Stomach smooth muscle (tissue), 2 donors: ENCODE measurements around the gene RAB25.
A peak's percentile ranks its signal among the peaks of the same experiment; 100 is the strongest.

Source experiments
- H3K27ac ChIP-seq: one replicate; pipeline ENCODE4 v1.7.0; 2013; ENCODE audit warnings: mild to moderate bottlenecking, low read length, inconsistent platforms
- H3K27me3 ChIP-seq, 2 donors: one replicate each; pipeline ENCODE4 v1.7.0; 2013; ENCODE audit warnings: low read length in 2 of 2; ENCODE audit not compliant: insufficient read depth in 2 of 2, control insufficient read depth in 1 of 2
- H3K36me3 ChIP-seq, 2 donors: one replicate each; pipeline ENCODE4 v1.7.0; 2013; ENCODE audit warnings: low read length in 2 of 2; ENCODE audit not compliant: control insufficient read depth in 2 of 2, insufficient read depth in 2 of 2
- H3K4me1 ChIP-seq: one replicate; pipeline ENCODE4 v1.7.0; 2013; ENCODE audit warnings: low read length; ENCODE audit not compliant: control insufficient read depth, insufficient read depth
- H3K4me3 ChIP-seq, 2 donors: one replicate each; pipeline ENCODE4 v1.7.0; 2013; ENCODE audit warnings: low read length in 2 of 2
- H3K9ac ChIP-seq, 2 donors: one replicate each; pipeline ENCODE4 v1.7.0; 2013; ENCODE audit warnings: low read length in 2 of 2, mild to moderate bottlenecking in 1 of 2
- H3K9me3 ChIP-seq, 2 donors: one replicate each; pipeline ENCODE4 v1.7.0; 2013; ENCODE audit warnings: low read length in 2 of 2; ENCODE audit not compliant: control insufficient read depth in 2 of 2
- donor health status: healthy.
- donor health status: Pancreatic carcinoma.

The RAB25 gene

DNA sequence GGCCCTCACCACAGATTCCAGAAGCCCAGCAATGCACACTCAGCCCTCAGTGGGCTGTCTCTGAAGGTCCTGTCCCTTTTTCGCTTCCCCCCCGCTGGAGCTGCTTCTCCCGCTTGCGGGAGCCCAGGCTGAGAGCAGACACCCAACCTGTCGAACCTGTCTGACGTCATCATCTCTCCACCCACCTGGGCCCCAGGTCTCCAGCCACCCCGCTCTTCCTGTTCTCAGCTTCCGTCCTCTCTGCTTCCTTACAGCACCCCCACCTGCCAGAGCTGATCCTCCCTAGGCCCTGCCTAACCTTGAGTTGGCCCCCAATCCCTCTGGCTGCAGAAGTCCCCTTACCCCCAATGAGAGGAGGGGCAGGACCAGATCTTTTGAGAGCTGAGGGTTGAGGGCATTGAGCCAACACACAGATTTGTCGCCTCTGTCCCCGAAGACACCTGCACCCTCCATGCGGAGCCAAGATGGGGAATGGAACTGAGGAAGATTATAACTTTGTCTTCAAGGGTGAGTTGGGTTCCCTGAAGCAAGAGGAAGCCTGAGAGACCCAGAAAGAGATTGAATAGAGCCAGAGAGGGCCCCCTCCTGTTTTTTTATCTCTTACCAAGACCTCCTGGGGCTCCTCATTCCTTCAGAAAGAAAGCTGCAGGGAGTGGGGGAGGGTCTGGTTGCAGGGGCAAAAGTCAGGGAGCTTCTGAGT lies at the start of gene RAB25:
Gene RAB25 (plus strand): TSS at position 224 of the 700 bp plus-strand sequence. CDS start 241 bp downstream, at position 465.
- H3K4me3 ChIP-seq, result no peak within 1 kb of the TSS
- no peaks in the 10 kb centered on the region for H3K27me3 ChIP-seq
- H3K4me1 ChIP-seq, result peaks cover 2% of the 10 kb centered on the region
- no peak within 1 kb of the TSS for H3K27ac ChIP-seq
- no peaks in the 10 kb centered on the region for H3K9me3 ChIP-seq
- H3K9ac ChIP-seq, result no peak within 1 kb of the TSS
- H3K36me3 ChIP-seq, result peaks cover 2 to 6% of the 10 kb centered on the region in 2 donors

DNA sequence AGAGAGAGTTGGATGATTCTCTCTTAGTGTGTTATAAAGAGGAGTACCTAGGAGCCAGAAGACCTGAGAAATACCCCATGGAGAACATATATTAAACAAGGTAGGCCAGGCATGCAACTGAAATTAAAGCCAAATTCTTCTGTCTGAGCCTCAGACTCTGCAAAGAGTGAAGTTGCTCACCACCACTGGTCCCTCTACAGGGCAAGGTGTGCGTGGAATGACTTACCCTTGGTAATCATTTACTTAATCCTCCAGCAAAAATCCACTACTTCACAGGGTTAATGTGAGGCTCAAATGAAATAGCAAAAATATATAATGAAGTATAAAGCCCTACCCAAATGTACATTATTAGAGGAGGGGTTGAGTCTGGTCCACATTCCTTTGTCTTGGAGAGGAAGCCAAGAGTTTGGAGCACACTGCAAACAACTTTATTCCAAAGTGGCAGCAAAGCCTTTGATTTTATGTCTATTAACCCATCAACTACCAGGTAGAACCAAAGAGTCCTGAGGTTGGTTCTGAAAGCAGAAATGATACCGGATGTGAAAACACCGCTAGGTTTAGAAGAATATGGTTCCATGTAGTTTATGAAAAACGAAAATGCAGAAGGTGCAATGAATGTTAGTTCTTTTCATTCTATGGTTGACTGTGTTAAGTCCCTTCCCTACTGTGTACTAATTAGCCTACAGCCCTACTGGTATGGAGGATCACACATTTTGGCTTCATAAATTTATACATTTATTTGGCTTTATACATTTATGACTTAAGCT lies 48.7 kb upstream of the RAB25 start:
- Histone ChIP-seq H3K27me3 (no peaks in the 10 kb centered on the region), H3K9ac (no peak overlapping the region), H3K27ac (no peak overlapping the region), H3K4me1 (no peaks in the 10 kb centered on the region), H3K4me3 (no peak overlapping the region), H3K36me3 (peaks cover 31 to 48% of the 10 kb centered on the region in 2 donors), H3K9me3 (no peaks in the 10 kb centered on the region)

DNA sequence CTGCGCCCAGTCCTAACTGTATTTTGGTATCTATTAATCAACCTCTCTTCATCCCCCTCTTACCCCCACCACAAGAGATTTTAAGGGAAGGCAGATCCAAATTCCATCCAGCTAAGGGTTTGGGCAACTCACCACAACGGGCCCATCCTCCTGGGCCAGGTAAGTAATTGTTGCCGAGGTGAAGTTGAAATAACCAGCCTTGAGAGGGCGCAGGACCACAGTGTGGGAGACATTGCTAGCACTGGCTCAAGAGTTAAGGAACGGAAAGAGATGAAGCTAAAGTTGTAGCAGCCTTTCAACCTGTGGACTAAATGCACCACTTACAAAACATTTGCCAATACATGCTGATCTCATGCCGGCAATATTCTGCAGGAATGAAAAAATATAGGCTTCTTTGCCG lies 46.1 kb upstream of the RAB25 start:
- Histone ChIP-seq H3K36me3 (peaks cover 26 to 43% of the 10 kb centered on the region in 2 donors), H3K4me1 (peaks cover under 1% of the 10 kb centered on the region), H3K9ac (no peak overlapping the region), H3K4me3 (no peak overlapping the region), H3K27me3 (no peaks in the 10 kb centered on the region), H3K27ac (no peak overlapping the region), H3K9me3 (no peaks in the 10 kb centered on the region)

DNA sequence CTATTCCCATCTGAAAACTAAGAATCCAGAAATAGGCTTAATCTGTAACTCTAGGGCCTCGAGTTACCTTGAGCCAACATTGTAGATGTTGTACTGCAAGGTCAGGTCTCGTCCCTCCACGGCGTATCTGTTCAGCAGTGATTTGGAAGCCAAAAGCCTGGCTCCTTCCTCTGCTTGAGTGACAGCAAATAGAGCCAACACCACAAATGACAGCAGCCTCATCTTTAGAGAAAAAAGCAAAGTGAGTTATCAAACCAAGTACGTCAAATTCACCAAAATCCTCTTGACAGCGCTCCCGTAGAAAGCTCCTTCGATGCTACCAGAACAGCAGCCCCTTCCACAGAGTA lies 41.0 kb upstream of the RAB25 start:
- peak overlapping the region; percentile 76 to 91 for H3K4me3 ChIP-seq
- H3K27ac ChIP-seq, result peak overlapping the region; percentile 24
- peaks cover 3 to 10% of the 10 kb centered on the region in 2 donors for H3K36me3 ChIP-seq
- peaks cover 7% of the 10 kb centered on the region for H3K4me1 ChIP-seq
- no peaks in the 10 kb centered on the region for H3K27me3 ChIP-seq
- no peaks in the 10 kb centered on the region for H3K9me3 ChIP-seq
- peak overlapping the region; percentile 73 to 81 for H3K9ac ChIP-seq

DNA sequence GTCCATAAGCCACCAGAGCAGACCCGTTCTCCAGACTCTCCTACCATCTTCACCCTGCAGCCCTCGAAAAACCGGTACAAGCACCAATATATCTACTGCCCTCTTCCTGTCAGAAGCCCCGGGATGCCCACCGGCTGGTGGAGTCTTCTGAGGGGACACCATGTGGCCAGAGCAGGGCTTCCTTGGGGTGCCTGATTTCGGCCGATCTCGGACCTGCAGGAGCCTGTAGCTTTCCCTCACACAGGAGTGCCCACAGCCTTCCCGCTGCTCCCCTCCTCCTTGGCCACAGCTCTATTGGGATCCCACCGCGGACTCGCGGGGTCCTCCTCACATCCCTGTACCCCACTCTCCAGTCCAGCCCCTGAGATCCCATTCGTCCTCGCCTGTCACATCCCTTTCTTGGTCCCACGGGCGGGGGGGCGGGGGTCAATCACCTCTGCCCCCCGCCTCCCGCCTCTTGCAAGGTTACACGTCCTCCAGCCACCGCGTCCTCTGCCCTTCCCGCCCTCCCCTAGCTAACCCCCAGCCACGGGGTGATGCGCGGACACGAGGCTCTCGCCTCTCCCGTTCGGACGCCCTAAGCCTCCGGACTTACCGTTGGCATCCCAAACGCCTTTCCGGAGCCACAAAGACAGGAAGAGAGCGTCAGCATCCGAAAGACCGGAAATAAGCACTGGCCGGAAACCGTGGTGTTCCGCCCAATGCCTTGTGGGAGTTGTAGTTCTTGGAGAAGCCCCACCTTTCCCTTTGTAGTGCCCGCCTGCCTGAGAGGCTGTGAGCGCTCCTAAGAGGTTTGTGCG lies 40.5 kb upstream of the RAB25 start, which contains the start of gene SSR2:
Gene SSR2 (minus strand): TSS at position 659 of the 800 bp plus-strand sequence. CDS start 784 bp downstream, outside the sequence.
- Histone ChIP-seq H3K4me3 (peak within 1 kb of the TSS; percentile 76 to 91), H3K27me3 (peaks cover 0 to 3% of the 10 kb centered on the region in 2 donors), H3K4me1 (peaks cover 7% of the 10 kb centered on the region), H3K9ac (peak within 1 kb of the TSS; percentile 73 to 81), H3K27ac (peak within 1 kb of the TSS; percentile 24), H3K9me3 (no peaks in the 10 kb centered on the region), H3K36me3 (peaks cover 3 to 7% of the 10 kb centered on the region in 2 donors)

DNA sequence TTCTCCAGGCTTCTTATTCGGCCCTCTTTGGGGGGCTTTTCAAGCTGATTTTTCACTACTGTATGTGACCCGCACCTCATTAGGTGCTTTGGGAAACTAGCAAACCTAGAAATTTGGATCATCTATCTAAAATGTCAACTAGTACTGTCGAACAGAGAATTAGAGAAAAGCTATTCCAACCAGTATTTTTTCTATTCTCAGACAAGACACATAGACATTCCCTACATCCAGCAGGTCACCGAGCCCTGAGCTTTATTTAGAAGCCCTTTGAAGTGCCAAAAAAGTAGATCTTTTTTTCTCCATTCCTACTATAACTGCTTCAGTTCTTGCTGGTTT lies 39.9 kb upstream of the RAB25 start:
- Histone ChIP-seq H3K36me3 (peaks cover 3 to 7% of the 10 kb centered on the region in 2 donors), H3K27ac (peak overlapping the region; percentile 8)

DNA sequence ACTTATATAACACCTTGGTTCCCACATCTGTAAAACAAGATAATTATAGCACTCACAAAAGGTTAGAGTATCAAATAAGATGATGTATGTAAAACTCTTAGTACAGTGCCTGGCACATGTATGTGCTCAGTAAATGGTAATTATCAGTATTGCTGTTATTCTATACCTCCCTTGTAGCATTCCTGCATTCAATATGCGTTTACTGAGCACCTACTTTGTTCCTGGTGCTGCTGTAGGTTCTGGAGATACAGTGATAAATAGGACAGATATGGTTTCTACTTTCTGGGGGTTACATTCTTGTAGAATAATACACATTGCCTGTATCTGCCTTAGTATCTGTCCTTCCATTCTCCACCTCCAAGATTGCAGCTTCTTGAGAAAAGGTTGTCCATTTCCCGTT lies 39.0 kb upstream of the RAB25 start:
- H3K27ac ChIP-seq, result no peak overlapping the region
- H3K4me1 ChIP-seq, result peaks cover 7% of the 10 kb centered on the region
- H3K9ac ChIP-seq, result peak overlapping the region in 1 of 2 donors; percentile 13
- H3K36me3 ChIP-seq, result peaks cover 3 to 7% of the 10 kb centered on the region in 2 donors
- H3K27me3 ChIP-seq, result peaks cover 0 to 3% of the 10 kb centered on the region in 2 donors
- H3K9me3 ChIP-seq, result no peaks in the 10 kb centered on the region
- H3K4me3 ChIP-seq, result no peak overlapping the region

More for the DNA sequence above, 39.9 kb upstream of the RAB25 start:
- Histone ChIP-seq H3K27me3 (peaks cover 0 to 3% of the 10 kb centered on the region in 2 donors), H3K4me1 (peaks cover 7% of the 10 kb centered on the region), H3K9ac (peak overlapping the region; percentile 73 to 81), H3K4me3 (peak overlapping the region; percentile 76 to 91), H3K9me3 (no peaks in the 10 kb centered on the region)

DNA sequence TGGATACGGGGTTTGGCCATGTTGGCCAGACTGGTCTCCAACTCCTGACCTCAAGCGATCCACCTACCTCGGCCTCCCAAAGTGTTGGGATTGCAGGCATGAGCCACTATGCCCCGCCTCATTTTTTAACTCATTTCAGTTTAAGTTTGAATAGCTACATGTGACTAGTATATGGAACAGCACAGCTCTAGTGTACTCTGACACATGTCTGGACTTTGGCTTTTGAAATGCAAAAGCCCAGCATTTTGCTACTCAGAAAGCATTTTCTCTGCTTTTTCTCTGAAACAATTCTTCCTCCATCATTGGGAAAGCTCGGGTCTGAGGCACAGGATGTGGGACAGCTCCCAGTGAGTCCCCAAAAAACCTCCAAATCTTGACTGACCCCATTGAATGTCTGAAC lies 36.2 kb upstream of the RAB25 start:
- H3K36me3 ChIP-seq, result no peaks in the 10 kb centered on the region
- H3K27ac ChIP-seq, result no peak overlapping the region
- H3K27me3 ChIP-seq, result peaks cover 0 to 3% of the 10 kb centered on the region in 2 donors
- H3K9ac ChIP-seq, result no peak overlapping the region
- H3K9me3 ChIP-seq, result no peaks in the 10 kb centered on the region
- peaks cover 7% of the 10 kb centered on the region for H3K4me1 ChIP-seq
- H3K4me3 ChIP-seq, result no peak overlapping the region

DNA sequence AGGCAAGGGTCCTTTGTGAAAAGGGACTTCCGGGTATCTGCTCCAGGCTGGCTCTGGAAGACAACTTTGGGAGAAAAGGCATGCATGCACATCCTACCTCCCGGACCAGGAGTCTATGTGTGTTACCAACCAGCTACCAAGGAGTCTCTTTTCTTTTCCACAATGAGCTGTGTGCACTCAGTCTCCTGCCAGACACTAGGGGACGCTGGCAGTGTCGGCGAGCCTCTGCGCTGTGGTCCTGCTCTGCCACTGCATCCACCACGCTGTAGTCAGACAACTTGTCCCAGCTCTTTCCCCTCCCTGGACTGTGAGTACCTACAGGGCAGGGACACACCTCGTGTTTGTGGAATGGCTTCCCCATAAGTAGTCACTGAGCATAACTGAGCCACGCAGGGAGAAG lies 35.1 kb upstream of the RAB25 start:
- peak overlapping the region in 1 of 2 donors; percentile 5 for H3K9ac ChIP-seq
- H3K36me3 ChIP-seq, result no peaks in the 10 kb centered on the region
- H3K27me3 ChIP-seq, result peaks cover 0 to 3% of the 10 kb centered on the region in 2 donors
- no peak overlapping the region for H3K27ac ChIP-seq
- H3K4me3 ChIP-seq, result no peak overlapping the region
- H3K9me3 ChIP-seq, result no peaks in the 10 kb centered on the region
- H3K4me1 ChIP-seq, result no peaks in the 10 kb centered on the region

DNA sequence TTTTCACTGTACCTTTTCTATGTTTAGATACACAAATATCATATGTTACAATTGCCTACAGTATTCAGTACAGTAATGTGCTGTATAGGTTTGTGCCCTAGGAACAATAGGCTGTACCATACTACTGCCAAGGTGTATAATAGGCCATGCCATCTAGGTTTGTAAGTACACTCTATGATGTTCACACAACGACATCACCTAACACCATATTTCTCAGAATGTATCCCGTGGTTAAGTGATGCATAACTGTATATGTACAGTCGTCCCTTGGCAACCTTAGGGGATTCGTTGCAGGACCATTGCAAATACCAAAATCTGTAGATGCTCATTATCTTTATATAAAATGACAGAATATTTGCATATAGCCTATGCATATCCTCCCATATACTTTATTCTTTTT lies 34.4 kb upstream of the RAB25 start:
- Histone ChIP-seq H3K36me3 (no peaks in the 10 kb centered on the region), H3K4me3 (no peak overlapping the region), H3K27ac (no peak overlapping the region), H3K9me3 (no peaks in the 10 kb centered on the region), H3K27me3 (peaks cover 0 to 3% of the 10 kb centered on the region in 2 donors), H3K9ac (no peak overlapping the region), H3K4me1 (no peaks in the 10 kb centered on the region)
